Stomach (tissue), 9 donors: ENCODE results near the gene SMIM44. TPM values are rescaled to one million over a fixed set of nuclear protein-coding genes. Genes with fewer than 3 reads are reported as not detected.

Experiments
- DNase-seq, 2 donors: peaks; one replicate each; pipeline versions ENCODE4 v3.0.0 to v3.0.0-alpha.2; 2013 to 2019
- H3K27ac ChIP-seq, 5 donors: fragments of 200-600 bp in 4 of 5; sonication (generic) in 4 of 5; one replicate each; pipeline ENCODE4 v1.5.1; 2013 to 2019; ENCODE audit warnings: mild to moderate bottlenecking in 1 of 5, moderate library complexity in 1 of 5
- H3K27me3 ChIP-seq, 3 donors: fragments of 200-600 bp; sonication (generic); one replicate each; pipeline ENCODE4 v1.5.1; 2017 to 2019; ENCODE audit warnings: mixed run types in 1 of 3
- H3K36me3 ChIP-seq, 4 donors: fragments of 200-600 bp; sonication (generic); 1 replicate in 3 of 4; 2 replicates in 1 of 4; pipeline ENCODE4 v1.5.1; 2016 to 2019
- H3K4me1 ChIP-seq, 4 donors: fragments of 200-600 bp; sonication (generic); one replicate each; pipeline ENCODE4 v1.5.1; 2016 to 2019
- H3K4me3 ChIP-seq, 4 donors: fragments of 200-600 bp; sonication (generic) in 3 of 4; one replicate each; pipeline ENCODE4 v1.5.1; 2016 to 2019; ENCODE audit warnings: mild to moderate bottlenecking in 1 of 4
- H3K9me3 ChIP-seq, 4 donors: fragments of 200-600 bp; sonication (generic); one replicate each; pipeline ENCODE4 v1.5.1; 2016 to 2019
- EP300 ChIP-seq: sonication (generic); formaldehyde crosslinking; IDR thresholded peaks from one replicate; pipeline ENCODE4 v1.6.1; 2017; ENCODE audit warnings: antibody characterized with exemption
- POLR2A ChIP-seq, 4 donors: fragments of 450-650 bp; IDR thresholded peaks; one replicate each; pipeline ENCODE4 v1.6.1; 2016; ENCODE audit warnings: antibody characterized with exemption in 4 of 4, control low read depth in 2 of 4, mild to moderate bottlenecking in 1 of 4, moderate library complexity in 1 of 4
- POLR2AphosphoS5 ChIP-seq, 3 donors: sonication (generic); formaldehyde crosslinking; IDR thresholded peaks; one replicate each; pipeline ENCODE4 v1.6.1; 2016; ENCODE audit warnings: antibody characterized with exemption in 3 of 3
- WGBS, 5 donors: extraction: QIAGEN DNeasy Blood & Tissue Kit in 3 of 5; methylation state at CpG; one replicate each; pipeline versions ENCODE4 v1.1.5 to v1.1.7; 2013 to 2018; 5-methylcytosine and 5-hydroxymethylcytosine counted together
- intact Hi-C: fragments of 100-400 bp; cut with DNase I; formaldehyde crosslinking; loops from one replicate; pipeline ENCODE4 v1.15.1; 2023; ENCODE audit warnings: low total_unique reads
- polyA plus RNA-seq, 3 donors: library from polyadenylated mRNA; stranded (reverse); fragments of 200-250 nt; gene quantifications; one replicate each; pipeline ENCODE4 v1.2.3, GENCODE V29; 2013
- total RNA-seq, 5 donors: library from RNA; depleted of rRNA; stranded (reverse); fragments of >200 nt; gene quantifications; one replicate each; pipeline versions ENCODE4 v1.1.0 to v1.2.3, GENCODE V29; 2014 to 2016
- TF ChIP-seq, protein P1 (sequence below), 7 experiments: fragments of 450-650 bp in 4 of 7; fragments of 200-600 bp in 3 of 7; sonication (generic) in 3 of 7; IDR thresholded peaks; one replicate each; pipeline ENCODE4 v1.5.1; 2016 to 2019; ENCODE audit warnings: antibody characterized with exemption in 7 of 7, control low read depth in 2 of 7, mild to moderate bottlenecking in 1 of 7
- donor health status: healthy with polysubstance abuse.
- donor health status: Bipolar disorder and iron deficiency.
- donor health status: healthy.

Gene SMIM44
- total and polyA plus RNA-seq, 8 donors, result 2.7 TPM; not detected in 7

DNA sequence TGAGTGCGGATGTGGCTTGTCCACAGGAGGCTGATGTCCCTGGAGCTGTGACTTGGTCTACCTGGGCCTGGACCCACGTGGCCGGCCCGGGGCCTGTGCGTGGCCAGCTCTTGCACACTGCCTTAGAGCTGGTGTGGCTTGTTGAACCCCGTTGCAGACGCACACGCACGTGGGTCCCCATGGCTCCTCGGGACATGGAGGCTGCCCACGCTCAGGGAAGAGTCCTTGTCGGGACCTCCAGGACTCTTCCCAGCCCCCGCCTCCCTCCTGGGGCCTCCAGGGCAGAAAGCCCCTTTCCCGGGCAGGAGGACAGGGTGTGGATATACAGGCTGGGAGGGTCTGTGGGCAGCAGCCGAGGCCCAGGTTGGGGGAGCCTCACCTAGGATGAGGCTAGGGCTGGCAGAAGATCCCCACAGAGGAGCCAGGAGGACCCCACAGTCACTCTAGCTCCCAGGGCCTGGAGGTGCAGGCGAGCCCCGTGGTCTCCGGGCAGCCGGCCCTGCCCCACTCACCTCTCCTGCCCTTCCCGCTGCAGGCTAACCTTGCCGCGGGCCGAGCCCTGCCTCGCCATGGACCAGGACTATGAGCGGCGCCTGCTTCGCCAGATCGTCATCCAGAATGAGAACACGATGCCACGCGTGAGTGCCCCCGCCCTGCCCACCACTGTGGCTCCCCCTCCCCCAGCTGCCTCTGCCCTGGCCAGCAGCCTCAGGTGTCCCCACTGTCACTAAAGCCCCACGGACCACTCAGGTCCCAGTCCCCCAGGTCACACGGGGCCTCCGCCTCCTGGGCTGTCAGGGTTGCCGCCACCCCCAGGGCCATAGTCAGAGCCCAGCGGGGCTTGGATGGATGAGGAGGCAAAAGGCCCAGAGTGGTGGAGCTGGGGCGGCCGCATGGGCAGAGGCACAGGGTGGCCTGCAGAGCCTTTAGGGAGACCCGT lies 39.5 kb upstream of the SMIM44 start:
- TF ChIP-seq EP300, result no peak
- no peak for TF ChIP-seq POLR2AphosphoS5 (IDR thresholded peaks at IDR 0.05)
- no peak for TF ChIP-seq POLR2A (IDR thresholded peaks at IDR 0.05)
- TF ChIP-seq, protein P1, sequence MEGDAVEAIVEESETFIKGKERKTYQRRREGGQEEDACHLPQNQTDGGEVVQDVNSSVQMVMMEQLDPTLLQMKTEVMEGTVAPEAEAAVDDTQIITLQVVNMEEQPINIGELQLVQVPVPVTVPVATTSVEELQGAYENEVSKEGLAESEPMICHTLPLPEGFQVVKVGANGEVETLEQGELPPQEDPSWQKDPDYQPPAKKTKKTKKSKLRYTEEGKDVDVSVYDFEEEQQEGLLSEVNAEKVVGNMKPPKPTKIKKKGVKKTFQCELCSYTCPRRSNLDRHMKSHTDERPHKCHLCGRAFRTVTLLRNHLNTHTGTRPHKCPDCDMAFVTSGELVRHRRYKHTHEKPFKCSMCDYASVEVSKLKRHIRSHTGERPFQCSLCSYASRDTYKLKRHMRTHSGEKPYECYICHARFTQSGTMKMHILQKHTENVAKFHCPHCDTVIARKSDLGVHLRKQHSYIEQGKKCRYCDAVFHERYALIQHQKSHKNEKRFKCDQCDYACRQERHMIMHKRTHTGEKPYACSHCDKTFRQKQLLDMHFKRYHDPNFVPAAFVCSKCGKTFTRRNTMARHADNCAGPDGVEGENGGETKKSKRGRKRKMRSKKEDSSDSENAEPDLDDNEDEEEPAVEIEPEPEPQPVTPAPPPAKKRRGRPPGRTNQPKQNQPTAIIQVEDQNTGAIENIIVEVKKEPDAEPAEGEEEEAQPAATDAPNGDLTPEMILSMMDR (IDR thresholded peaks at IDR 0.05), result no peak
- Histone ChIP-seq H3K36me3 (peaks cover 44 to 88% (median 86%) of the 10 kb centered on the region in 4 donors), H3K9me3 (no peaks in the 10 kb centered on the region), H3K27me3 (no peaks in the 10 kb centered on the region), H3K27ac (no peak overlapping the region), H3K4me3 (no peak overlapping the region), H3K4me1 (peaks cover 0 to 20% (median 8%) of the 10 kb centered on the region in 4 donors)
- no peak for DNase-seq
- WGBS, 5 donors, result 91 to 96% (median 94%) methylated on average over 31 to 40 of the region's 40 CpGs
- intact Hi-C loops, result no loop called here

DNA sequence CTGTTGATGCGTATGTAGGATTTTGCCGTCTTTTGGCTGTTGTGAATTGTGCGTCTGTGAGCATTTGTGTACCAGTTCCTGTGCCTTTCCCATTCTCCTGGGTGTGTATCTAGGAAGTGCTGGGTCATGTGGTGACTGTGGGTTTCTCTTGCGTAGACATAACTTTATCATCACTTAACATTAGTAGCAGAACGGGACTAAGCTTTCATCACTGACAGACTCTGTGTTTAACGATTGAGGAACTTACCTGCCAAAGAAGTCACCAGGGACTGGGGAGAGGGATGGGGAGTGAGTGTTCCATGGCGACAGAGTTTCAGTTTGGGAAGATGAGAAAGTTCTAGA lies 37.8 kb upstream of the SMIM44 start:
- TF ChIP-seq POLR2AphosphoS5 (IDR thresholded peaks at IDR 0.05), result no peak
- TF ChIP-seq, protein P1 (IDR thresholded peaks at IDR 0.05), result no peak
- TF ChIP-seq POLR2A (IDR thresholded peaks at IDR 0.05), result no peak
- no peak for TF ChIP-seq EP300
- H3K36me3 ChIP-seq, result peaks cover 28 to 72% (median 69%) of the 10 kb centered on the region in 4 donors
- no peak for DNase-seq
- WGBS, 5 donors, result 67 to 92% (median 80%) methylated on average over 7 of the region's 7 CpGs
- H3K27me3 ChIP-seq, result no peaks in the 10 kb centered on the region
- no peaks in the 10 kb centered on the region for H3K9me3 ChIP-seq
- H3K4me3 ChIP-seq, result no peak overlapping the region
- H3K27ac ChIP-seq, result no peak overlapping the region
- H3K4me1 ChIP-seq, result peaks cover 10 to 36% (median 22%) of the 10 kb centered on the region in 4 donors
- intact Hi-C loops, result no loop called here

- Histone ChIP-seq H3K9me3 (no peaks in the 10 kb centered on the region), H3K27me3 (no peaks in the 10 kb centered on the region), H3K27ac (no peak overlapping the region), H3K4me3 (no peak overlapping the region), H3K4me1 (peaks cover 10 to 42% (median 28%) of the 10 kb centered on the region in 4 donors), H3K36me3 (peaks cover 22 to 66% (median 63%) of the 10 kb centered on the region in 4 donors)
- no peak for TF ChIP-seq EP300
- TF ChIP-seq, protein P1 (IDR thresholded peaks at IDR 0.05), result no peak
- no peak for TF ChIP-seq POLR2AphosphoS5 (IDR thresholded peaks at IDR 0.05)
- TF ChIP-seq POLR2A (IDR thresholded peaks at IDR 0.05), result no peak
- 71 to 87% (median 83%) methylated on average over 22 to 37 of the region's 37 CpGs for WGBS, 5 donors
- DNase-seq, result peak in 1 of 2 donors; percentile 58
- intact Hi-C loops, result no loop called here
Observed at GRCh38 chr19:3520166-3521103, 37.2 kb upstream of the SMIM44 start.

DNA sequence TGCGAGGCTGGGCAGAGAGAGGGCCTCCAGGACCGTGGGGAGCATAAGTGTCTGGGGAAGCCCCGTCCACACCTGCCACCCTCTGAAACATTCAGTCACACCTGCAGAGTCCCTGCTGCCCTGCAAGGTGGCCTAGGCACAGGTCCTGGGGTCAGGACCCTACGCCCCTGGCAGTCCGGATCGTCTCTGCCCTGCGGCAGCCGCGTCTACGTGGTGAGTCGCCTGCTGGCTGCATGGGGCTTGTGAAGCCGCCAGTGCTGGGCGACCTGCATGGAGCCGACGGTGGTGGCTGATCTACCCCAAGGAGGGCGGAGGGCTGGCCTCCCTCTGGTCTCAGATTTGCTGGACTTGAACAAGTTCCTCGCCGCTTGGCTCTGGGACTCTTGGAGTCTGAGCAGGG lies 35.9 kb upstream of the SMIM44 start:
- TF ChIP-seq, protein P1 (IDR thresholded peaks at IDR 0.05), result no peak
- TF ChIP-seq POLR2A (IDR thresholded peaks at IDR 0.05) (no peak), EP300 (no peak), POLR2AphosphoS5 (IDR thresholded peaks at IDR 0.05) (no peak)
- Histone ChIP-seq H3K9me3 (no peaks in the 10 kb centered on the region), H3K27me3 (no peaks in the 10 kb centered on the region), H3K4me3 (no peak overlapping the region), H3K4me1 (peaks cover 10 to 55% (median 33%) of the 10 kb centered on the region in 4 donors), H3K27ac (no peak overlapping the region), H3K36me3 (peaks cover 13 to 56% (median 55%) of the 10 kb centered on the region in 4 donors)
- DNase-seq, result no peak
- intact Hi-C loops, result no loop called here
- 73 to 93% (median 83%) methylated on average over 7 to 18 of the region's 18 CpGs for WGBS, 5 donors
